ENCODE results near the gene ADD1. TPM values are rescaled to one million over a fixed set of nuclear protein-coding genes. Genes with fewer than 3 reads are reported as not detected.

ADD1 gene
- total and polyA plus RNA-seq, 4 donors, result 62.2 to 142 (median 83.4) TPM

- no peak overlapping the region for H3K9ac ChIP-seq (ENCODE audit: low read depth in 1 of 2, low read length in 2 of 2)
- H3K4me3 ChIP-seq (ENCODE audit: low read depth in 1 of 3, low read length in 3 of 3), result no peak overlapping the region
- 81% methylated on average over 4 of the region's 4 CpGs for WGBS
- TF ChIP-seq NR2F2 (IDR thresholded peaks at IDR 0.05), result no peak
- no peak for TF ChIP-seq HNF4A (conservative IDR thresholded peaks at IDR 0.05)
- TF ChIP-seq ATF3 (IDR thresholded peaks at IDR 0.05), result no peak
- no peak for TF ChIP-seq RAD21 (IDR thresholded peaks at IDR 0.05)
- TF ChIP-seq TAF1 (conservative IDR thresholded peaks at IDR 0.05), result no peak
- no peak for TF ChIP-seq HNF4G (IDR thresholded peaks at IDR 0.05)
- no peak for TF ChIP-seq REST (IDR thresholded peaks at IDR 0.05)
- TF ChIP-seq, protein P1, sequence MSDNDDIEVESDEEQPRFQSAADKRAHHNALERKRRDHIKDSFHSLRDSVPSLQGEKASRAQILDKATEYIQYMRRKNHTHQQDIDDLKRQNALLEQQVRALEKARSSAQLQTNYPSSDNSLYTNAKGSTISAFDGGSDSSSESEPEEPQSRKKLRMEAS (IDR thresholded peaks at IDR 0.05), result no peak
- TF ChIP-seq ZBTB33 (IDR thresholded peaks at IDR 0.05), result no peak
- H3K4me1 ChIP-seq (ENCODE audit: control insufficient read depth in 4 of 4, insufficient read depth in 4 of 4, low read length in 3 of 4), result peaks cover 15 to 54% (median 39%) of the 10 kb centered on the region in 4 donors
- no peaks in the 10 kb centered on the region for H3K9me3 ChIP-seq (ENCODE audit: control insufficient read depth in 4 of 4, low read length in 3 of 4)
- no peaks in the 10 kb centered on the region for H3K27me3 ChIP-seq (ENCODE audit: control insufficient read depth in 4 of 4, insufficient read depth in 4 of 4, low read length in 3 of 4)
- DNase-seq (ENCODE audit: low spot score), result no peak
- no peak overlapping the region for H3K27ac ChIP-seq (ENCODE audit: low read depth in 1 of 2, low read length in 2 of 2)
- peaks cover 0 to 5% (median 2%) of the 10 kb centered on the region in 4 donors for H3K36me3 ChIP-seq (ENCODE audit: control insufficient read depth in 4 of 4, insufficient read depth in 3 of 4, low read depth in 1 of 4, low read length in 3 of 4)
Measured at GRCh38 chr4:2871466-2871865, 27.8 kb downstream of the ADD1 start.

GRCh38 chr4:2871911-2872310 lies 28.3 kb downstream of the ADD1 start:
- DNase-seq (ENCODE audit: low spot score), result no peak
- TF ChIP-seq REST (IDR thresholded peaks at IDR 0.05) (no peak), SP1 (IDR thresholded peaks at IDR 0.05) (no peak)
- Histone ChIP-seq H3K9me3 (ENCODE audit: control insufficient read depth in 4 of 4, low read length in 3 of 4) (no peaks in the 10 kb centered on the region), H3K27ac (ENCODE audit: low read depth in 1 of 2, low read length in 2 of 2) (no peak overlapping the region), H3K36me3 (ENCODE audit: control insufficient read depth in 4 of 4, insufficient read depth in 3 of 4, low read depth in 1 of 4, low read length in 3 of 4) (peaks cover 0 to 5% (median 2%) of the 10 kb centered on the region in 4 donors), H3K4me3 (ENCODE audit: low read depth in 1 of 3, low read length in 3 of 3) (no peak overlapping the region), H3K4me1 (ENCODE audit: control insufficient read depth in 4 of 4, insufficient read depth in 4 of 4, low read length in 3 of 4) (peaks cover 11 to 50% (median 34%) of the 10 kb centered on the region in 4 donors), H3K27me3 (ENCODE audit: control insufficient read depth in 4 of 4, insufficient read depth in 4 of 4, low read length in 3 of 4) (no peaks in the 10 kb centered on the region), H3K9ac (ENCODE audit: low read depth in 1 of 2, low read length in 2 of 2) (no peak overlapping the region)
- WGBS, result 55% methylated on average over 2 of the region's 2 CpGs
